ENCODE measurements around the gene MRM1. TPM values are rescaled to one million over a fixed set of nuclear protein-coding genes. Genes with fewer than 3 reads are reported as not detected.

MRM1 gene
- total and polyA plus RNA-seq, 2 experiments from 2014 or later = 9.5 to 10.0 TPM

DNA sequence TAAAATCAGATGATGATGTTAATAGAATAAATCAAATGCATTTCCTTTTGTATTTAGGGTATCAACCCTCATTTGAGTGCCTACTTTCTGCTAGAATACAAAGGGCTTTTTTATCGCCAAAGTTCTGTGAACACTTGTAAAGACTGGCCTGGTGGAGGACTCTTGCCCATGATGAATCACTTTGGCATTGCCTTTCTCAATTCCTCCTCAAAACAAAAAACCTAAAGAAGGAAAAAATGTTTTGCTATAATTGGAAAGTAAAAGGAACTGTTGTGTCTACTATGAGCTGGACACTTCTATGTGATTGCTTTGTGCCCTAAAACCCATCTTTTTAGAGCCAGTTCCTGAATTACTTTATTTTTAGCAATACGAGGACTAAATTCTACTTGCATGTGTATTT lies 22.7 kb upstream of the MRM1 start:
- no peak overlapping the region for H3K4me3 ChIP-seq
- H3K36me3 ChIP-seq = peaks cover 49% of the 10 kb centered on the region
- no peaks in the 10 kb centered on the region for H3K4me1 ChIP-seq (ENCODE audit: low read depth)
- TF ChIP-seq, protein P1, sequence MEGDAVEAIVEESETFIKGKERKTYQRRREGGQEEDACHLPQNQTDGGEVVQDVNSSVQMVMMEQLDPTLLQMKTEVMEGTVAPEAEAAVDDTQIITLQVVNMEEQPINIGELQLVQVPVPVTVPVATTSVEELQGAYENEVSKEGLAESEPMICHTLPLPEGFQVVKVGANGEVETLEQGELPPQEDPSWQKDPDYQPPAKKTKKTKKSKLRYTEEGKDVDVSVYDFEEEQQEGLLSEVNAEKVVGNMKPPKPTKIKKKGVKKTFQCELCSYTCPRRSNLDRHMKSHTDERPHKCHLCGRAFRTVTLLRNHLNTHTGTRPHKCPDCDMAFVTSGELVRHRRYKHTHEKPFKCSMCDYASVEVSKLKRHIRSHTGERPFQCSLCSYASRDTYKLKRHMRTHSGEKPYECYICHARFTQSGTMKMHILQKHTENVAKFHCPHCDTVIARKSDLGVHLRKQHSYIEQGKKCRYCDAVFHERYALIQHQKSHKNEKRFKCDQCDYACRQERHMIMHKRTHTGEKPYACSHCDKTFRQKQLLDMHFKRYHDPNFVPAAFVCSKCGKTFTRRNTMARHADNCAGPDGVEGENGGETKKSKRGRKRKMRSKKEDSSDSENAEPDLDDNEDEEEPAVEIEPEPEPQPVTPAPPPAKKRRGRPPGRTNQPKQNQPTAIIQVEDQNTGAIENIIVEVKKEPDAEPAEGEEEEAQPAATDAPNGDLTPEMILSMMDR (IDR thresholded peaks at IDR 0.05; ENCODE audit: low read depth, low read length) = no peak
- H3K27ac ChIP-seq = no peak overlapping the region
- no peaks in the 10 kb centered on the region for H3K9me3 ChIP-seq (ENCODE audit: low read depth)
- peak in 1 of 2 donors; percentile 16 for DNase-seq (ENCODE audit: low read depth in 1 of 2, low spot score in 1 of 2)
- H3K27me3 ChIP-seq = no peaks in the 10 kb centered on the region

DNA sequence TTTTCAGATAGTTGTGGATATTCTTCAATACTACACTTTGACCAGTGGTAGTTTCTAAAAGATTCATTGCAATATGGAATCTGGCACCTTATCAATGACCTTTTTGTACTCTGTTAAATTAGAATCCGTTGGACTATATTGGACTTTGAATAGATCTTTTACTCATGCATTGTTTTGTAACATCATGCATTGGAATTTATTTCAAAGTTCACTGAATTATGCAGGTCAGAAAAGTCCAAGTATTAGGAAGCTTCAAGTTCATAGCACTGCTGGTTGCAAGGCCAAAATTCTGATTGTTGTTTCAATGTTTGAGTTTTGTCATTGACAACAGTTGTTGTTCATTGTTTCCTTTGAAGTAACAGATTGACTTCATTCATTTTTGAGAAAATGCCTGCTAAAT lies 17.6 kb upstream of the MRM1 start:
- no peak overlapping the region for H3K27ac ChIP-seq
- peaks cover 74% of the 10 kb centered on the region for H3K36me3 ChIP-seq
- no peak overlapping the region for H3K4me3 ChIP-seq
- H3K4me1 ChIP-seq (ENCODE audit: low read depth) = no peaks in the 10 kb centered on the region
- no peaks in the 10 kb centered on the region for H3K9me3 ChIP-seq (ENCODE audit: low read depth)
- no peaks in the 10 kb centered on the region for H3K27me3 ChIP-seq
- no peak for DNase-seq (ENCODE audit: low read depth in 1 of 2, low spot score in 1 of 2)
- TF ChIP-seq, protein P1 (IDR thresholded peaks at IDR 0.05; ENCODE audit: low read depth, low read length) = no peak

DNA sequence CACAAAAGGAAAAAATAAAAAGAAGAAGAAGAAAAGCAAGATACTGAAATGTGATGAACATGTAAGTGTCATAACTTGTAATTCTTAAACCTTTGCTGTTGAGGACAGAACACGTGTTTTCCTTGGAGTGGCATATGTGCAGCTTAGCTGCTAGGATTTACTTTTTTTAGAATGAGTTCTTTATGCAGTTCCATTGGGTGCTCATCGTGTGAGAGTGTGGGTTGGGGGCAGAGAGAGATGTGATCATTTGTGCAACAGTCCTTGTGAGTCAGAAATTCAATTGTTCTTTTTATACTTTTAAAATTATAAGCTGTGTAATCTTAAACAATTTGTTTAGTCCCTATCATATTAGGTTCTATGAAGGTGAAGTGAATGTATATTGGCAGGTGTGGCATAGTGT lies 15.2 kb upstream of the MRM1 start:
- Histone ChIP-seq H3K36me3 (peaks cover 64% of the 10 kb centered on the region), H3K4me3 (no peak overlapping the region), H3K4me1 (ENCODE audit: low read depth) (peaks cover 3% of the 10 kb centered on the region), H3K9me3 (ENCODE audit: low read depth) (no peaks in the 10 kb centered on the region), H3K27ac (no peak overlapping the region), H3K27me3 (no peaks in the 10 kb centered on the region)
- DNase-seq (ENCODE audit: low read depth in 1 of 2, low spot score in 1 of 2) = no peak
- TF ChIP-seq, protein P1 (IDR thresholded peaks at IDR 0.05; ENCODE audit: low read depth, low read length) = no peak

DNA sequence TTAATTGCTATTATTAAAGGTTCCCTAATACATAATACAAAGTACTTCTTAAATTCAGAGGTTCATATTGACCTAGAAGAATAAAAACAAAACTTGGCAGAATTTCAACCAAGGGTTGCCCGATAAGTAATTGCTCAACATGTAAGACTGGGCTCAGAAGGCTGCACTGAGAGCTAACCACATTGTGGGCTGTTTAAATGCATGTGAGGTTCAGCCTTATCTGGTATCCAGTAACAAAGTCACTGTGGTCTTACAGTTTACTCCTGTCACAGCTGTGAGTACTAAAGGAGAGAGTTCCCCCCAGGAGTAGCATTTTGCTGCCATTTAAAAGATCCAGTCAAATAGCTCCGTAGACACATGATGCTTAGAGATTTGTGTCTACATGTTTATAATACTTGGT lies 11.3 kb upstream of the MRM1 start:
- DNase-seq (ENCODE audit: low read depth in 1 of 2, low spot score in 1 of 2) = peak in 1 of 2 donors; percentile 88
- Histone ChIP-seq H3K27me3 (no peaks in the 10 kb centered on the region), H3K36me3 (peaks cover 36% of the 10 kb centered on the region), H3K4me3 (no peak overlapping the region), H3K27ac (no peak overlapping the region), H3K9me3 (ENCODE audit: low read depth) (no peaks in the 10 kb centered on the region), H3K4me1 (ENCODE audit: low read depth) (peaks cover 6% of the 10 kb centered on the region)
- TF ChIP-seq, protein P1 (IDR thresholded peaks at IDR 0.05; ENCODE audit: low read depth, low read length) = no peak

DNA sequence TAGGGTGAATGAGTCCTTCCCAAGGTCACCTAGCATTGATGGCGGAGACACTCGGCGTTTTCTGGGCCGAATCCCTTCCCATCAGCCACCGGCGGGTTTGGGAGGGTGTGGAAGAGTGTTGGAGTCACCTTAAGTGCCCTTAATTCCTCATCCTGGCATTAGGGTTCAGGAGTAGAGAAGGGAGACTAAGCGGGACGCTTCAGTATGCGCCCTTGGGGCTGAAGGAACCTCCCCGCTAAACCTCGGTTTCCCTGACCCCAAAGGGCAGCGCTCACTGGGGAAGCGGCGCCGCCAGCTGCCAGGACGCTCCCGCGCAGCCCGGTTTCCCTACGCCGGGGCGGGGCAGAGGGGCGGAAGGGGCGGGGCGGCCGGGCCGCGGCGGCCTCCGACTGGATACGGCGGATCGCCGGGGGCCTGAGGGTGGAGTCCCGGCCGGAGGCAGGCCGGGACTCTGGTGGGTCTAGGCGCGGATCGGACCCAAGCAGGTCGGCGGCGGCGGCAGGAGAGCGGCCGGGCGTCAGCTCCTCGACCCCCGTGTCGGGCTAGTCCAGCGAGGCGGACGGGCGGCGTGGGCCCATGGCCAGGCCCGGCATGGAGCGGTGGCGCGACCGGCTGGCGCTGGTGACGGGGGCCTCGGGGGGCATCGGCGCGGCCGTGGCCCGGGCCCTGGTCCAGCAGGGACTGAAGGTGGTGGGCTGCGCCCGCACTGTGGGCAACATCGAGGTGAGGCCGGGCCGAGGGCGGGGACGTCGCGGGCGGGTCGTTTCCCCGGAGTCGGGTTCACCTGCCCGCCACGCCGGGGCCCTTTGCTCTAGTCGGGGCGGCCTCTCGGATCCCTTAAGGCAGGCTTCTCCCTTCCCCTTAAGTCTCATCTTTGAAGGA lies 9.7 kb upstream of the MRM1 start, which contains the start of gene DHRS11:
Gene DHRS11 (plus strand): TSS at position 446 of the 882 bp plus-strand sequence. CDS start 131 bp downstream, at position 577.
- H3K4me1 ChIP-seq (ENCODE audit: low read depth) = peaks cover 6% of the 10 kb centered on the region
- H3K36me3 ChIP-seq = peaks cover 21% of the 10 kb centered on the region
- peak within 1 kb of the TSS; percentile 67 for H3K4me3 ChIP-seq
- TF ChIP-seq, protein P1 (IDR thresholded peaks at IDR 0.05; ENCODE audit: low read depth, low read length) = no peak
- H3K9me3 ChIP-seq (ENCODE audit: low read depth) = no peaks in the 10 kb centered on the region
- H3K27ac ChIP-seq = no peak within 1 kb of the TSS
- DNase-seq (ENCODE audit: low read depth in 1 of 2, low spot score in 1 of 2) = peak; percentile 80 to 88
- H3K27me3 ChIP-seq = no peaks in the 10 kb centered on the region
